Progenitor cell of endocrine pancreas (in vitro differentiated cells): ENCODE results near the gene RPS6KA1. TPM values are rescaled to one million over a fixed set of nuclear protein-coding genes. Genes with fewer than 3 reads are reported as not detected.

Source experiments
- DNase-seq: peaks from one replicate; pipeline ENCODE4 v3.0.0; 2021; ENCODE audit warnings: low spot score; ENCODE audit not compliant: unreplicated experiment
- H3K27ac Mint-ChIP-seq: 2 replicates; pipeline ENCODE4 v1.8.0; 2021; ENCODE audit warnings: mild to moderate bottlenecking, moderate library complexity, mixed read lengths
- H3K27me3 Mint-ChIP-seq: 2 replicates; pipeline ENCODE4 v1.8.0; 2021; ENCODE audit warnings: mixed read lengths
- H3K36me3 Mint-ChIP-seq: 2 replicates; pipeline ENCODE4 v1.8.0; 2022; ENCODE audit warnings: mixed read lengths; ENCODE audit not compliant: insufficient read depth
- H3K4me1 Mint-ChIP-seq: 2 replicates; pipeline ENCODE4 v1.8.0; 2021; ENCODE audit warnings: low read depth, mixed read lengths
- H3K4me3 Mint-ChIP-seq: 2 replicates; pipeline ENCODE4 v1.8.0; 2021; ENCODE audit warnings: low read depth, mild to moderate bottlenecking, moderate library complexity, mixed read lengths
- H3K9me3 Mint-ChIP-seq: 2 replicates; pipeline ENCODE4 v1.8.0; 2021; ENCODE audit warnings: low read depth, mixed read lengths
- total RNA-seq: library from RNA; stranded (reverse); gene quantifications from 2 replicates; pipeline ENCODE4 v1.2.1, GENCODE V29; 2021
- TF ChIP-seq, protein P1 (sequence below): fragments of 200-600 bp; sonication (generic); IDR thresholded peaks from one replicate; pipeline ENCODE4 v1.5.0; 2021; ENCODE audit warnings: antibody characterized with exemption, mild to moderate bottlenecking; ENCODE audit not compliant: unreplicated experiment

The RPS6KA1 gene
- total RNA-seq, 1 donor from 2014 or later: 26.7 TPM

DNA sequence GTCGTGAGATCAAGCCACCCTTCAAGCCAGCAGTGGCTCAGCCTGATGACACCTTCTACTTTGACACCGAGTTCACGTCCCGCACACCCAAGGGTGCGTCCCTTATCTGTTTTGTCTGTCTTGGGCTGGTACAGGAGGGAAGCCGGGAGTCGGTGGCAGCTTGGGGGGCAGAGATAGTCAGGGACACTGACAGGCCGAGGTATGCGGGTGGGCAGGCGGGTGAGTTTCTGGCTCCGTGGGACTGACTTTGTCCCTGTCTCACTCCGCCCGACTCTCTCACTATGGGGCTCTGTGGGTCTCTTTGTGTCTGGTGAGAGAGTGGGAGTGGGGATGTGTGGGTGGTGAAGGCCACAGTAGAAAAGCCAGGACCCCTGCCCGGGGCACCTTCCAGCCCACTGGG is 27.4 kb downstream of the RPS6KA1 start:
- Mint-ChIP-seq H3K27ac (no peak overlapping the region), H3K27me3 (no peaks in the 10 kb centered on the region), H3K4me3 (no peak overlapping the region), H3K9me3 (no peaks in the 10 kb centered on the region), H3K36me3 (peaks cover 5% of the 10 kb centered on the region), H3K4me1 (no peaks in the 10 kb centered on the region)
- TF ChIP-seq, protein P1, sequence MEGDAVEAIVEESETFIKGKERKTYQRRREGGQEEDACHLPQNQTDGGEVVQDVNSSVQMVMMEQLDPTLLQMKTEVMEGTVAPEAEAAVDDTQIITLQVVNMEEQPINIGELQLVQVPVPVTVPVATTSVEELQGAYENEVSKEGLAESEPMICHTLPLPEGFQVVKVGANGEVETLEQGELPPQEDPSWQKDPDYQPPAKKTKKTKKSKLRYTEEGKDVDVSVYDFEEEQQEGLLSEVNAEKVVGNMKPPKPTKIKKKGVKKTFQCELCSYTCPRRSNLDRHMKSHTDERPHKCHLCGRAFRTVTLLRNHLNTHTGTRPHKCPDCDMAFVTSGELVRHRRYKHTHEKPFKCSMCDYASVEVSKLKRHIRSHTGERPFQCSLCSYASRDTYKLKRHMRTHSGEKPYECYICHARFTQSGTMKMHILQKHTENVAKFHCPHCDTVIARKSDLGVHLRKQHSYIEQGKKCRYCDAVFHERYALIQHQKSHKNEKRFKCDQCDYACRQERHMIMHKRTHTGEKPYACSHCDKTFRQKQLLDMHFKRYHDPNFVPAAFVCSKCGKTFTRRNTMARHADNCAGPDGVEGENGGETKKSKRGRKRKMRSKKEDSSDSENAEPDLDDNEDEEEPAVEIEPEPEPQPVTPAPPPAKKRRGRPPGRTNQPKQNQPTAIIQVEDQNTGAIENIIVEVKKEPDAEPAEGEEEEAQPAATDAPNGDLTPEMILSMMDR: no peak
- no peak for DNase-seq

DNA sequence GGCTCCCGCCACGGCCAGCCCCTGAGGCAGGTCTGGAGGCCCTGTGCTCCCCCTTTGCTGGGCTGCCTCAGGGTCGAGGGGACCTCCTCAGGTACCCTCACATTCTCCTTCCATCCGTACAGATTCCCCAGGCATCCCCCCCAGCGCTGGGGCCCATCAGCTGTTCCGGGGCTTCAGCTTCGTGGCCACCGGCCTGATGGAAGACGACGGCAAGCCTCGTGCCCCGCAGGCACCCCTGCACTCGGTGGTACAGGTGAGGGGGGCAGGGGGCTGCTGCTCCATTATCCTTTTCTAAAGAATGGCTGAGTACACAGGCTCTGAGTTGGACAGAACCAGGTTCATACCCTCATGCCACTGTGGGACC is 29.1 kb downstream of the RPS6KA1 start:
- no peak overlapping the region for H3K27ac Mint-ChIP-seq
- H3K4me3 Mint-ChIP-seq: no peak overlapping the region
- TF ChIP-seq, protein P1: no peak
- no peaks in the 10 kb centered on the region for H3K27me3 Mint-ChIP-seq
- no peaks in the 10 kb centered on the region for H3K4me1 Mint-ChIP-seq
- no peaks in the 10 kb centered on the region for H3K9me3 Mint-ChIP-seq
- no peak for DNase-seq
- peaks cover 12% of the 10 kb centered on the region for H3K36me3 Mint-ChIP-seq

DNA sequence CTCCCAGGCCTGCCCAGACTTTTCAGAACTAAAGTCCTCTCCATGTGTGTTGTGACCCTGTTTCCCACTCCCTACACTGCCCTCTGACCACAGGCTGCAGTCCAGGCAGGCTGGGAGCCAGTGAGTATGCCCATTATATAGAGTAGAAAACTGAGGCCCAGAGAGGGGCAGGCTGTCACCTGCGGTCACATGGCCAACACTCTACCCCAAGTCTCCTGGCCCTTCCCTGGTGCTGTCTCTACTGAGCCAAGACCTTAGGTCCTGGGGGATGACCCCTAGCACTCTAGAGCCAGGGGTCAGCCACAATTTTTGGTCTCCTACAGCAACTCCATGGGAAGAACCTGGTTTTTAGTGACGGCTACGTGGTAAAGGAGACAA is 30.8 kb downstream of the RPS6KA1 start:
- H3K4me1 Mint-ChIP-seq: no peaks in the 10 kb centered on the region
- no peak overlapping the region for H3K27ac Mint-ChIP-seq
- DNase-seq: no peak
- H3K9me3 Mint-ChIP-seq: no peaks in the 10 kb centered on the region
- TF ChIP-seq, protein P1: no peak
- no peak overlapping the region for H3K4me3 Mint-ChIP-seq
- H3K36me3 Mint-ChIP-seq: peaks cover 16% of the 10 kb centered on the region
- H3K27me3 Mint-ChIP-seq: no peaks in the 10 kb centered on the region

DNA sequence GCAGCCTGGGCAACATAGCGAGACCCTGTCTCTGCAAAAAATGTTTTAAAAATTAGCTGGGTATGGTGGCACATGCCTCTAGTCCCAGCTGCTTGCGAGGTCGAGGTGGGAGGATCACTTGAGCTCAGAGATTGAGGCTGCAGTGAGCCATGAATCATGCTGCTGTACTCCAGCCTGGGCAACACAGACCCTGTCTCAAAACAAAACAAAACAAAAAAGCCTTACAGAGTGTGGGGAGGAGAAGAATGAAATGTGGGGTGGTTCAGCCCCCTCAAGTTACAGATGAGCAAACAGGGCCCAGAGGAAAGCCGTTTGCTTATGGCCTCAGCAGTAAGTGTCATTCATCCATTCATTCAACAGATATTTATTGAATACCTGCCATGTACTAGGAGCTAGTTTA is 40.7 kb downstream of the RPS6KA1 start:
- TF ChIP-seq, protein P1: no peak

DNA sequence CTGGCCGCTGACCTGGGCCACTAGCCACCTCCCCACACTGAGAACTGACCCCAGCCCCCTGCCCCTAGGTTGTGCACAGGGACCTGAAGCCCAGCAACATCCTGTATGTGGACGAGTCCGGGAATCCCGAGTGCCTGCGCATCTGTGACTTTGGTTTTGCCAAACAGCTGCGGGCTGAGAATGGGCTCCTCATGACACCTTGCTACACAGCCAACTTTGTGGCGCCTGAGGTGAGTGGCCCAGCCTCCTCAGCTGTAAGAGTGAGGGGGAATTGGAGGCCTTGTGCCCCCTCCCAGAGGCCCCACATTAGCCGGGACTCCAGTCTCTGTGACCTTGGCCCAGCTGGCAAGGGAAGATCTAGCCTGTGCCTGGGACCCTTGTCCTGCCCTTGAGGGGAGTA is 41.8 kb downstream of the RPS6KA1 start:
- no peak for DNase-seq
- TF ChIP-seq, protein P1: no peak
- no peaks in the 10 kb centered on the region for H3K27me3 Mint-ChIP-seq
- no peaks in the 10 kb centered on the region for H3K9me3 Mint-ChIP-seq
- no peak overlapping the region for H3K27ac Mint-ChIP-seq
- peaks cover 2% of the 10 kb centered on the region for H3K4me1 Mint-ChIP-seq
- H3K4me3 Mint-ChIP-seq: no peak overlapping the region
- peaks cover 8% of the 10 kb centered on the region for H3K36me3 Mint-ChIP-seq

More for the DNA sequence above, 40.7 kb downstream of the RPS6KA1 start:
- Mint-ChIP-seq H3K4me3 (no peak overlapping the region), H3K4me1 (peaks cover 2% of the 10 kb centered on the region), H3K27me3 (no peaks in the 10 kb centered on the region), H3K27ac (no peak overlapping the region), H3K9me3 (no peaks in the 10 kb centered on the region), H3K36me3 (peaks cover 8% of the 10 kb centered on the region)
- no peak for DNase-seq

DNA sequence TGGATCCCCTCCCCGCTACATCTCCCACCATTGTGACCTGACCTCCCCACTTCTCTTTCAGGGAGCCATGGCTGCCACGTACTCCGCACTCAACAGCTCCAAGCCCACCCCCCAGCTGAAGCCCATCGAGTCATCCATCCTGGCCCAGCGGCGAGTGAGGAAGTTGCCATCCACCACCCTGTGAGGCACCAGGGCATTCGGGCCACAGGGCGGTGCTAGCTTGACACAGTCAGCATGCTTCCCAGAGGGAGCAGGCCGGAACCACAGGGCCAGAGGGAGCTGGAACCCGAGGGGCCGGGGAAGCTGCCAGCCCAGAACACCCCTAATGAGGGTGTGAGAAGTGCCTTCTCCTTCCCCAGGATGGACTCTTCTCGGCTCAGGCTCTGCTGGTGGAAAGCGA is 44.5 kb downstream of the RPS6KA1 start:
- DNase-seq: no peak
- Mint-ChIP-seq H3K9me3 (no peaks in the 10 kb centered on the region), H3K27ac (no peak overlapping the region), H3K4me1 (peaks cover 2% of the 10 kb centered on the region), H3K36me3 (peaks cover 8% of the 10 kb centered on the region), H3K4me3 (no peak overlapping the region), H3K27me3 (no peaks in the 10 kb centered on the region)
- TF ChIP-seq, protein P1: no peak
